Neural cell (in vitro differentiated cells): ENCODE data around the gene BPIFB6. TPM values are rescaled to one million over a fixed set of nuclear protein-coding genes. Genes with fewer than 3 reads are reported as not detected.

Experiments used
- H2AFZ ChIP-seq: fragments of 200-600, 300-800 bp; sonication (generic), shearing (Covaris generic); 2 replicates; pipeline ENCODE4 v1.6.0; 2014; ENCODE audit warnings: low read depth, mild to moderate bottlenecking, antibody characterized with exemption, low read length, moderate library complexity
- H3F3A ChIP-seq: fragments of 200-600 bp; shearing (Covaris generic); 2 replicates; pipeline ENCODE4 v1.6.1; 2016; ENCODE audit warnings: mild to moderate bottlenecking, moderate library complexity, mixed read lengths, antibody characterized with exemption, low read length; ENCODE audit not compliant: insufficient read depth, poor library complexity, severe bottlenecking
- H3K27ac ChIP-seq: fragments of 200-600, 300-800 bp; sonication (generic), shearing (Covaris generic); 2 replicates; pipeline ENCODE4 v1.5.1; 2014; ENCODE audit warnings: mild to moderate bottlenecking, low read length, moderate library complexity
- H3K27me3 ChIP-seq: fragments of 300-800, 200-600 bp; sonication (generic), shearing (Covaris generic); 2 replicates; pipeline ENCODE4 v1.6.0; 2014; ENCODE audit warnings: mild to moderate bottlenecking, low read depth, low read length, moderate library complexity; ENCODE audit not compliant: insufficient read depth
- H3K36me3 ChIP-seq: fragments of 300-800, 200-600 bp; sonication (generic), shearing (Covaris generic); 2 replicates; pipeline ENCODE4 v1.5.1; 2014; ENCODE audit warnings: mild to moderate bottlenecking, antibody characterized with exemption, low read length, moderate library complexity; ENCODE audit not compliant: insufficient read depth
- H3K4me2 ChIP-seq: fragments of 300-800, 200-600 bp; sonication (generic), shearing (Covaris generic); 2 replicates; pipeline ENCODE4 v1.6.0; 2014; ENCODE audit warnings: mild to moderate bottlenecking, low read length
- H3K4me3 ChIP-seq: fragments of 300-800, 200-600 bp; sonication (generic), shearing (Covaris generic); 2 replicates; pipeline ENCODE4 v1.5.1; 2014; ENCODE audit warnings: mild to moderate bottlenecking, low read length, moderate library complexity
- H3K79me2 ChIP-seq: fragments of 200-600 bp; shearing (Covaris generic); replicated peaks from 2 replicates; pipeline ENCODE4 v1.6.0; 2014; ENCODE audit warnings: mild to moderate bottlenecking, low read length, moderate library complexity; ENCODE audit not compliant: insufficient read depth
- H3K9ac ChIP-seq: fragments of 300-800, 200-600 bp; sonication (generic), shearing (Covaris generic); 2 replicates; pipeline ENCODE4 v1.6.1; 2016; ENCODE audit warnings: mild to moderate bottlenecking, low read length, mixed read lengths
- H3K9me2 ChIP-seq: fragments of 200-600 bp; shearing (Covaris generic); 2 replicates; pipeline ENCODE4 v1.6.1; 2016; ENCODE audit warnings: mild to moderate bottlenecking, low read length, mixed read lengths; ENCODE audit not compliant: insufficient read depth
- H3K9me3 ChIP-seq: fragments of 200-600, 300-800 bp; sonication (generic), shearing (Covaris generic); 2 replicates; pipeline ENCODE4 v1.6.1; 2016; ENCODE audit warnings: mild to moderate bottlenecking, mixed run types, low read length, moderate library complexity, mixed read lengths
- H4K20me1 ChIP-seq: fragments of 200-600 bp; shearing (Covaris generic); 2 replicates; pipeline ENCODE4 v1.6.1; 2016; ENCODE audit warnings: mild to moderate bottlenecking, mixed run types; ENCODE audit not compliant: insufficient read depth
- EP300 ChIP-seq: fragments of 450-650 bp; conservative IDR thresholded peaks from 2 replicates; pipeline ENCODE4 v1.6.1; 2014; ENCODE audit warnings: antibody characterized with exemption, mild to moderate bottlenecking, moderate library complexity; ENCODE audit not compliant: poor library complexity, severe bottlenecking
- EZH2 ChIP-seq: fragments of 200-600, 300-800 bp; shearing (Covaris generic), sonication (generic); IDR thresholded peaks from 2 replicates; pipeline ENCODE4 v1.6.1; 2014; ENCODE audit warnings: antibody characterized with exemption, low read length, borderline replicate concordance, mild to moderate bottlenecking; ENCODE audit not compliant: insufficient read depth, poor library complexity, severe bottlenecking
- MXI1 ChIP-seq: fragments of 450-650 bp; conservative IDR thresholded peaks from 2 replicates; pipeline ENCODE4 v1.6.1; 2014; ENCODE audit warnings: antibody characterized with exemption, mild to moderate bottlenecking; ENCODE audit not compliant: poor library complexity, severe bottlenecking
- POLR2AphosphoS5 ChIP-seq: IDR thresholded peaks from 2 replicates; pipeline ENCODE4 v1.6.1; 2012
- RAD21 ChIP-seq: fragments of 450-650 bp; conservative IDR thresholded peaks from 2 replicates; pipeline ENCODE4 v1.6.1; 2014; ENCODE audit warnings: antibody characterized with exemption, mild to moderate bottlenecking, moderate library complexity
- SMC3 ChIP-seq: fragments of 450-650 bp; conservative IDR thresholded peaks from 2 replicates; pipeline ENCODE4 v1.6.1; 2014; ENCODE audit warnings: antibody characterized with exemption, mild to moderate bottlenecking, moderate library complexity; ENCODE audit not compliant: poor library complexity
- TAF1 ChIP-seq: IDR thresholded peaks from 2 replicates; pipeline ENCODE4 v1.6.1; 2012; ENCODE audit warnings: low read depth
- polyA plus RNA-seq: library from polyadenylated mRNA; depleted of rRNA; stranded (reverse); fragments of >200 nt; gene quantifications from 2 replicates; pipeline ENCODE4 v1.2.3, GENCODE V29; 2014
- TF ChIP-seq, protein P1 (sequence below): IDR thresholded peaks from 2 replicates; pipeline ENCODE4 v1.6.1; 2012; ENCODE audit warnings: borderline replicate concordance
- TF ChIP-seq, protein P2 (sequence below): fragments of 450-650 bp; IDR thresholded peaks from 2 replicates; pipeline ENCODE4 v1.5.1; 2014; ENCODE audit warnings: antibody characterized with exemption, mild to moderate bottlenecking, moderate library complexity; ENCODE audit not compliant: poor library complexity, severe bottlenecking

BPIFB6 gene
- polyA plus RNA-seq, 1 donor from 2014 or later = not detected

DNA sequence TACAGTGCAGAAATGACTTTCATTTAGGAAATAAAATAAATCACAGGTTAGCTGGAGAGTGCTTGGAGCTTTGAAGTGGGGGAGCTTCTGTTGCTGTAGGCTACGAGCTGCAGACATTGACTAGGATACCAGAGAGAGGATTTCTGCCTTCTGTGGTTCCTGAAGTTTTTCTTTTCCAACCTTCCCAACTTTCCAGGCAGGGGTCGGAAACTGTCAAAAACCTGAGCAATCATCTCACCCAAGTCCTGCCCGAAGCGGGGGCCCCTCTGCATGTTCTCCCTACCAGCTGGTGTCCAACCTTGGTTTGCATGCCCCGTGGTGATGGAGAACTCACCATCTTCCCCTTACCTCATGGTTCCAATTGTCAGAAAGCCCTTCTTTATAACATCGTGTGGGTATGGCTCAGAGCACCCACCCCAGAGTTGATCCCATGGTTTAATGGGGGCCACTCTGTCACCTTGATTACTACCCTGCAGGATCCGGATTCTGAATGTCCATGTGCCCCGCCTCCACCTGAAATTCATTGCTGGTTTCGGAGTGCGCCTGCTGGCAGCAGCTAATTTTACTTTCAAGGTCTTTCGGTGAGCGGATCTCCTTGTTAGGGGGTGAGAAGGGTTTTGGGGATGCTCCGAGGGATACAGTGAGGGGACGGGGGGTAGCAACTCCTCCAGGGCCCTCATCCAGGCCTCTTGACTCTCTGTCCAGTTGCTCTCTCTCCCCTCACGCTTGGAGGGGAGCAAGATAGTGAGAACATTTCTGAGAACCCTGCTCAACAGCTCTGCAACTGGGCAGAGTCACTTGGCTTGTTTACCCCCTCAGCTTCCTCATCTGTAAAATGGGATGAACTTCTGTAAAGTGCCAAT lies 18.9 kb upstream of the BPIFB6 start:
- TF ChIP-seq POLR2AphosphoS5 (no peak), EZH2 (no peak), RAD21 (no peak), TAF1 (no peak), EP300 (no peak), SMC3 (no peak), MXI1 (no peak)
- TF ChIP-seq, protein P1, sequence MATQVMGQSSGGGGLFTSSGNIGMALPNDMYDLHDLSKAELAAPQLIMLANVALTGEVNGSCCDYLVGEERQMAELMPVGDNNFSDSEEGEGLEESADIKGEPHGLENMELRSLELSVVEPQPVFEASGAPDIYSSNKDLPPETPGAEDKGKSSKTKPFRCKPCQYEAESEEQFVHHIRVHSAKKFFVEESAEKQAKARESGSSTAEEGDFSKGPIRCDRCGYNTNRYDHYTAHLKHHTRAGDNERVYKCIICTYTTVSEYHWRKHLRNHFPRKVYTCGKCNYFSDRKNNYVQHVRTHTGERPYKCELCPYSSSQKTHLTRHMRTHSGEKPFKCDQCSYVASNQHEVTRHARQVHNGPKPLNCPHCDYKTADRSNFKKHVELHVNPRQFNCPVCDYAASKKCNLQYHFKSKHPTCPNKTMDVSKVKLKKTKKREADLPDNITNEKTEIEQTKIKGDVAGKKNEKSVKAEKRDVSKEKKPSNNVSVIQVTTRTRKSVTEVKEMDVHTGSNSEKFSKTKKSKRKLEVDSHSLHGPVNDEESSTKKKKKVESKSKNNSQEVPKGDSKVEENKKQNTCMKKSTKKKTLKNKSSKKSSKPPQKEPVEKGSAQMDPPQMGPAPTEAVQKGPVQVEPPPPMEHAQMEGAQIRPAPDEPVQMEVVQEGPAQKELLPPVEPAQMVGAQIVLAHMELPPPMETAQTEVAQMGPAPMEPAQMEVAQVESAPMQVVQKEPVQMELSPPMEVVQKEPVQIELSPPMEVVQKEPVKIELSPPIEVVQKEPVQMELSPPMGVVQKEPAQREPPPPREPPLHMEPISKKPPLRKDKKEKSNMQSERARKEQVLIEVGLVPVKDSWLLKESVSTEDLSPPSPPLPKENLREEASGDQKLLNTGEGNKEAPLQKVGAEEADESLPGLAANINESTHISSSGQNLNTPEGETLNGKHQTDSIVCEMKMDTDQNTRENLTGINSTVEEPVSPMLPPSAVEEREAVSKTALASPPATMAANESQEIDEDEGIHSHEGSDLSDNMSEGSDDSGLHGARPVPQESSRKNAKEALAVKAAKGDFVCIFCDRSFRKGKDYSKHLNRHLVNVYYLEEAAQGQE = no peak
- TF ChIP-seq, protein P2, sequence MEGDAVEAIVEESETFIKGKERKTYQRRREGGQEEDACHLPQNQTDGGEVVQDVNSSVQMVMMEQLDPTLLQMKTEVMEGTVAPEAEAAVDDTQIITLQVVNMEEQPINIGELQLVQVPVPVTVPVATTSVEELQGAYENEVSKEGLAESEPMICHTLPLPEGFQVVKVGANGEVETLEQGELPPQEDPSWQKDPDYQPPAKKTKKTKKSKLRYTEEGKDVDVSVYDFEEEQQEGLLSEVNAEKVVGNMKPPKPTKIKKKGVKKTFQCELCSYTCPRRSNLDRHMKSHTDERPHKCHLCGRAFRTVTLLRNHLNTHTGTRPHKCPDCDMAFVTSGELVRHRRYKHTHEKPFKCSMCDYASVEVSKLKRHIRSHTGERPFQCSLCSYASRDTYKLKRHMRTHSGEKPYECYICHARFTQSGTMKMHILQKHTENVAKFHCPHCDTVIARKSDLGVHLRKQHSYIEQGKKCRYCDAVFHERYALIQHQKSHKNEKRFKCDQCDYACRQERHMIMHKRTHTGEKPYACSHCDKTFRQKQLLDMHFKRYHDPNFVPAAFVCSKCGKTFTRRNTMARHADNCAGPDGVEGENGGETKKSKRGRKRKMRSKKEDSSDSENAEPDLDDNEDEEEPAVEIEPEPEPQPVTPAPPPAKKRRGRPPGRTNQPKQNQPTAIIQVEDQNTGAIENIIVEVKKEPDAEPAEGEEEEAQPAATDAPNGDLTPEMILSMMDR = no peak
- H4K20me1 ChIP-seq = no peaks in the 10 kb centered on the region
- H3K27ac ChIP-seq = no peak overlapping the region
- no peak overlapping the region for H3K4me2 ChIP-seq
- H3K27me3 ChIP-seq = no peaks in the 10 kb centered on the region
- no peak overlapping the region for H3K9ac ChIP-seq
- H3K9me3 ChIP-seq = no peaks in the 10 kb centered on the region
- no peaks in the 10 kb centered on the region for H3F3A ChIP-seq
- H2AFZ ChIP-seq = no peak overlapping the region
- H3K79me2 ChIP-seq = no peaks in the 10 kb centered on the region
- H3K4me3 ChIP-seq = no peak overlapping the region
- no peaks in the 10 kb centered on the region for H3K9me2 ChIP-seq
- no peaks in the 10 kb centered on the region for H3K36me3 ChIP-seq

- Histone ChIP-seq H4K20me1 (no peaks in the 10 kb centered on the region), H3K9me2 (no peaks in the 10 kb centered on the region), H3K36me3 (no peaks in the 10 kb centered on the region)
Measured at GRCh38 chr20:33013701-33014326, 17.6 kb upstream of the BPIFB6 start.

More at GRCh38 chr20:33013701-33014326, 17.6 kb upstream of the BPIFB6 start:
- Histone ChIP-seq H3K9me3 (no peaks in the 10 kb centered on the region), H3K9ac (no peak overlapping the region), H3K27ac (no peak overlapping the region), H3K4me2 (no peak overlapping the region), H3K4me3 (no peak overlapping the region), H3F3A (no peaks in the 10 kb centered on the region), H2AFZ (no peak overlapping the region), H3K79me2 (no peaks in the 10 kb centered on the region), H3K27me3 (no peaks in the 10 kb centered on the region)
- TF ChIP-seq, protein P2 = no peak
- no peak for TF ChIP-seq RAD21
- TF ChIP-seq MXI1 = no peak
- TF ChIP-seq SMC3 = no peak
- no peak for TF ChIP-seq TAF1
- TF ChIP-seq, protein P1 = no peak
- TF ChIP-seq EP300 = no peak
- no peak for TF ChIP-seq POLR2AphosphoS5
- no peak for TF ChIP-seq EZH2
